Measurements from ENCODE around the gene ERH. TPM values are rescaled to one million over a fixed set of nuclear protein-coding genes. Genes with fewer than 3 reads are reported as not detected.
A peak's percentile ranks its signal among the peaks of the same experiment; 100 is the strongest.

Gene ERH
- total RNA-seq, 4 donors from 2014 or later: 46.7 to 49.2 (median 48.1) TPM

- H3K9me3 ChIP-seq: no peaks in the 10 kb centered on the region
- H3K4me3 ChIP-seq: no peak overlapping the region
- DNase-seq (no peak), ATAC-seq (no peak)
- H3K27ac ChIP-seq: no peak overlapping the region
- intact Hi-C loops (cut with DNase I; ENCODE audit: low total_unique reads) (no loop called here), in situ Hi-C loops (cut with MboI; ENCODE audit: low sequenced_read_pairs in 4 of 4) (no loop called here)
- no peak for TF ChIP-seq POLR2A (IDR thresholded peaks at IDR 0.05)
- H3K36me3 ChIP-seq: no peaks in the 10 kb centered on the region
- no peaks in the 10 kb centered on the region for H3K4me1 ChIP-seq
- H3K27me3 ChIP-seq: no peaks in the 10 kb centered on the region
These were observed 33.7 kb downstream of the ERH start for GRCh38 chr14:69364378-69364777.

- ATAC-seq (no peak), DNase-seq (no peak)
- no peaks in the 10 kb centered on the region for H3K4me1 ChIP-seq
- H3K27ac ChIP-seq: no peak overlapping the region
- H3K9me3 ChIP-seq: no peaks in the 10 kb centered on the region
- no peaks in the 10 kb centered on the region for H3K36me3 ChIP-seq
- H3K4me3 ChIP-seq: no peak overlapping the region
- TF ChIP-seq POLR2A (IDR thresholded peaks at IDR 0.05) (no peak), CTCF (IDR thresholded peaks at IDR 0.05 in 4 of 5, conservative IDR thresholded peaks at IDR 0.05 in 1 of 5) (no peak)
- H3K27me3 ChIP-seq: no peaks in the 10 kb centered on the region
- in situ Hi-C loops (cut with MboI; ENCODE audit: low sequenced_read_pairs in 4 of 4) (no loop called here), intact Hi-C loops (cut with DNase I; ENCODE audit: low total_unique reads) (no loop called here)
These were observed 34.1 kb downstream of the ERH start for GRCh38 chr14:69363964-69364363.

GRCh38 chr14:69363055-69363454 lies 35.0 kb downstream of the ERH start:
- DNase-seq (peak in 1 of 2 donors; percentile 23), ATAC-seq (no peak)
- H3K4me1 ChIP-seq: no peaks in the 10 kb centered on the region
- no peak overlapping the region for H3K27ac ChIP-seq
- TF ChIP-seq POLR2A (IDR thresholded peaks at IDR 0.05) (no peak), CTCF (IDR thresholded peaks at IDR 0.05 in 4 of 5, conservative IDR thresholded peaks at IDR 0.05 in 1 of 5) (peak in 2 of 5 experiments; percentile 27 to 36)
- no peaks in the 10 kb centered on the region for H3K9me3 ChIP-seq
- no peak overlapping the region for H3K4me3 ChIP-seq
- in situ Hi-C loops (cut with MboI; ENCODE audit: low sequenced_read_pairs in 4 of 4) (no loop called here), intact Hi-C loops (cut with DNase I; ENCODE audit: low total_unique reads) (no loop called here)
- no peaks in the 10 kb centered on the region for H3K36me3 ChIP-seq
- H3K27me3 ChIP-seq: no peaks in the 10 kb centered on the region

GRCh38 chr14:69360438-69361108 lies 37.5 kb downstream of the ERH start:
- Histone ChIP-seq H3K27me3 (no peaks in the 10 kb centered on the region), H3K36me3 (no peaks in the 10 kb centered on the region), H3K27ac (no peak overlapping the region), H3K4me1 (no peaks in the 10 kb centered on the region), H3K4me3 (no peak overlapping the region), H3K9me3 (no peaks in the 10 kb centered on the region)
- DNase-seq (no peak), ATAC-seq (no peak)
- no peak for TF ChIP-seq POLR2A (IDR thresholded peaks at IDR 0.05)
- no peak for TF ChIP-seq CTCF (IDR thresholded peaks at IDR 0.05 in 4 of 5, conservative IDR thresholded peaks at IDR 0.05 in 1 of 5)
- intact Hi-C loops (cut with DNase I; ENCODE audit: low total_unique reads) (no loop called here), in situ Hi-C loops (cut with MboI; ENCODE audit: low sequenced_read_pairs in 4 of 4) (no loop called here)

- no peak overlapping the region for H3K27ac ChIP-seq
- no peaks in the 10 kb centered on the region for H3K9me3 ChIP-seq
- no peaks in the 10 kb centered on the region for H3K27me3 ChIP-seq
- no peaks in the 10 kb centered on the region for H3K4me1 ChIP-seq
- no peaks in the 10 kb centered on the region for H3K36me3 ChIP-seq
- H3K4me3 ChIP-seq: no peak overlapping the region
- in situ Hi-C loops (cut with MboI; ENCODE audit: low sequenced_read_pairs in 4 of 4): no loop called here
- intact Hi-C loops (cut with DNase I; ENCODE audit: low total_unique reads): no loop called here
- DNase-seq (no peak), ATAC-seq (no peak)
- TF ChIP-seq POLR2A (IDR thresholded peaks at IDR 0.05): no peak
- no peak for TF ChIP-seq CTCF (IDR thresholded peaks at IDR 0.05 in 4 of 5, conservative IDR thresholded peaks at IDR 0.05 in 1 of 5)
These were observed 39.1 kb downstream of the ERH start for GRCh38 chr14:69358966-69359365.

Data from gastrocnemius medialis (tissue), 4 donors.